CD4-positive, alpha-beta T cell treated with Interleukin-6 for 4 hours (primary cell): ENCODE results near the gene FGF23.
A peak's percentile ranks its signal among the peaks of the same experiment; 100 is the strongest.

Experiments
- DNase-seq: peaks from one replicate; pipeline ENCODE4 v3.0.0-alpha.2; 2020; ENCODE audit warnings: mixed read lengths

Gene FGF23

DNA sequence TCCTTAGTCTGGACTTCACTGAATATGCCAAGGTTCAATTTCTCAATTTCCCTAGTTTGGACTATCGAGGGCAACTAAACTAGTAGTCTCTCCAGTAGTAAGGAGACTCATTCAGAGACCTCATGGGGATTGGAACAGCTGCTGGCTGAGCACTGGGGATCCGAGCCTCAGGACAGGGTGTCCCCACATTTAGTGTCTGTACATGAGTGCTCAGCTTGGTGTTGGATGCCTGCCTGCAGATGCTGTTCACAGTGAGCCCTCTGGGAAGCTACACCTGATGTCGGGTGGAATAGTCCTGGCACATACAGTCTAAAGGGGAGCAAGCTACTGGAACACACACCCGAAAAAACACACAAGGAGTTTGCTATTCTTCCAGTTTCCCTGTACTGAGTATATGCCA lies 820 bp upstream of the FGF23 start:
- DNase-seq = no peak

- DNase-seq = no peak
Measured at GRCh38 chr12:4378772-4379171, 740 bp downstream of the FGF23 start.

GRCh38 chr12:4375449-4375848 lies 4.1 kb downstream of the FGF23 start:
- DNase-seq = no peak

GRCh38 chr12:4372653-4373052 lies 6.9 kb downstream of the FGF23 start:
- DNase-seq = no peak

DNA sequence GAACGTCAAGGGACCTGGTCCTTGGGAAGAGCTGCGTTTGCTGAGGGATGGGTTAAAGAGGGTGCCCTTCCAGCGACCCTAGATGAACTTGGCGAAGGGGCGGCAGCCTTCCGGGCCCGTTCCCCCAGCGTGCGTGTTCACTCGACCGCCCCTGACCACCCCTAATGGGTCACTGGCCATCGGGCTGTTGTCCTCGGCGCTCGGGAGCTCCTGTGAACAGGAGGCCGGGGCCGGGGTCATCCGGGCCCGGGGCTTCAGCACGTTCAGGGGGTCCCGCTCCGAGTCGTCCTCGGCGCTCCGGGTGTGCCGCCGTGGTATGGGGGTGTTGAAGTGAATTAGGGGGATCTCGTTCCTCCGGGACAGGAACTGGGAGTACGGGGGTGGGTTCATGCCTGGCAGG lies 9.2 kb downstream of the FGF23 start:
- DNase-seq = no peak

- DNase-seq = no peak
Measured at GRCh38 chr12:4369548-4369947, 10.0 kb downstream of the FGF23 start.

GRCh38 chr12:4366090-4366489 lies 13.4 kb downstream of the FGF23 start:
- no peak for DNase-seq

- peak; percentile 29 for DNase-seq
Measured at GRCh38 chr12:4356041-4356327, 23.5 kb downstream of the FGF23 start.

DNA sequence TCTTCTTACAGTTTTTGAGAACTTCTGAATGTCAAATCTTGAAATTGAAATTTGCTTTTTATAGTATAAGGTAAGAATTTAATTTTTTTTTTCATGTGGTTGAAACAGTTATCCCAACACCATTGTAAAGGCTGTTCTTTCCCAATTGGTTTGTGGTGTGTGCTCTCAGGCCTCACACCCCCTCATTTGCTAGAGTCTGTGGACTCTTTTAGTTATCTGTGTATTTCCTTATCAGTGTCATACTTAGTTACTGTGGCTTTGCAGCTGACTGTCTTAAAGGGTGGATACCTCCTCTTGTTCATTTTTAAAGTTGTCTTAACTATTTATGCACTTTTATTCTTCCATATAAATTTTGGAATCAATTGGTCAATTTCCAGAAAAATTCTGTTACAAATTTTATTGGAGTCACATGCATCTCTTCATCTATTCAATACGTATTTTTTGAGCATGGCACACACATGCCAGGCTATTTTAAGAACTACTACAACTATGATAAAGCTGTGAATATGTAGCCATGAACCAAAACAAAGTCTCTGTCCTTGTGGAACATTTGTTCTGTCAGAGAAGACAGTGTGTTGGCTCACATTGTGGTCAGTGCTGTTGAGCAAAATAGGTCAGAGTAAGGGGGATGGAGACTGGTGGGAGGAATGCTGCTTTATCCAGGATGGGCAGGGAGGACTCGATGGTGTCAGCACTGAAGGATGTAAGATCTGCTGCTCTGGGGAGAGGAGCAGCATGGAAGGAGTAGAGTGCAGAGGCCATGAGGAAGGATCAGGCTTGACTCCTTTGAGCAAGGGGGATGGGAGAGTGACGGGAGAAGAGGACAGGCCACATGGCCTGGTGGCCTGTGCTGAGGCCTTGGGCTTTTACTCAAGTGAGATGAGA lies 24.1 kb downstream of the FGF23 start:
- no peak for DNase-seq

DNA sequence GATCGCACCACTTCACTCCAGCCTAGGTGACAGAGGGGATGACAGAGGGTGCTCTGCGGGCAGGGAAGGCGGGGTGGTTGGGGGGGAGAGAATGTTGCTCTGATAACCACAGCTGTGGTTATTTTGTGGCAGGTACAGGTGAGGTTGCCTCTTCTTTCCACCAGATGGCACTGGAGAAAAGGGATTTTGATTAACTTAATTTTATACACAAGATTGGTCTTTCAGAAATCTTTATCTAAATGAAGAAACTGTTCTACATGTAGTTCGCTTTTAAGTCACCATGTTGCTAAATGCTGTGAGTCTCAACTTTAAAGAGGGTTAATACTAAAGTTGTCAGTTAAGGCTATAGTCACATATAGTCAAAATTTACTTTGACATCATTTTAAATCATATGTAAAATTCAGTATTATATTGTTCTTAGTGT lies 25.7 kb downstream of the FGF23 start:
- peak; percentile 56 for DNase-seq

DNA sequence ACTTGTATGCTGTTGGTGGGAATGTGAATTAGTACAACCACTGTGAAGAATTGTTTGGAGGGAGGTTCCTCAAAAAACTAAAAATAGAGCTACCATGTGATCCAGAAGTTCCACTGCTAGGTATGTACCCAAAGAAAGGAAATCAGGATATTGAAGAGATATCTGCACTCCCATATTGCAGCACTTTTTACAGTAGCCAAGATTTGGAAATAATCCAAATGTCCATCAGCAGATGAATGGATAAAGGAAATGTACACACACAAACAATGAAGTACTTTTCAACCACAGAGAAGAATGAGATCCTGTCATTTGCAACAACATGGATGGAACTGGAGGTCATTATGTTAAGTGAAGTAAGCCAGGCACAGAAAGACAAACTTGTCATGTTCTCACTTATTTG lies 32.6 kb downstream of the FGF23 start:
- no peak for DNase-seq

DNA sequence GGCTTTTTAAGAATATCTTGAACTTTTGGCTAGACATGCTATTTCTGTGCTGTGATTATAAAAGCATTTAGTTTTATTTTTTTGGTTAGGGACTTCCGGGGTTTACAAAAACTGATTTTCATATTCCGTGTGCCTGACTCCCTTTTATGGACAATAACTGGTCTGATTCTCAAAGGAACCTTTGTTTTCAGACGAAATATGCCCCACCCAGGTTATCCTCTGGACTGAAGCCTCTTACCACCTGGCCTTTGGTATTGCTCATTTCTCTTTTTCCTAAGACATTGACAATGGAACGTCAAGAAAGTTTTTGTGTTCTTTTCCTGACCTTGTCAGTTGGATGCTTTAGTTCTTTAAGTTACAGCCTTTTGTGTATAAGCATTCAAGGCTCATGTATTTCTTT lies 47.7 kb downstream of the FGF23 start:
- no peak for DNase-seq

- DNase-seq = no peak
Measured at GRCh38 chr12:4331221-4331620, 48.3 kb downstream of the FGF23 start.

DNA sequence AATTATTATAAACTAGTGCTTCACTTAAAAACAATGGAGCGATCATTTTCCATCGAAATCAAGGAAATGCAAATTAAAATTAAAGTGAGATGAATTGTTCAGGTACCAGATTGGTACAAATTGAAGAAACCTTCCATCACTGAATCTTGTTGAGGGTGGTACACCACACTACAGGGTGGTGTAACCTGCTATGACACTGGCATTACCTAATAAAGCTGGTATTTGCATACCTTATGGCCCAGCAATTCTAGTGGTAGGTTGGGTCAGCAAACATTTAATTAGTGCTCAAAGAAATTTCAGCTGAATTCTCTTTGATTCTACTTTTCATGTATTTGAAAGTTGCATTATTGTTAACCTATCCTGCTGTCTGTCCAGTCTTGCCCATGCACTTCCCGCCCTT lies 49.3 kb downstream of the FGF23 start:
- DNase-seq = no peak

GRCh38 chr12:4327293-4327692 lies 52.2 kb downstream of the FGF23 start:
- no peak for DNase-seq

GRCh38 chr12:4325966-4326365 lies 53.5 kb downstream of the FGF23 start:
- no peak for DNase-seq

- DNase-seq = no peak
Measured at GRCh38 chr12:4324366-4324765, 55.1 kb downstream of the FGF23 start.

DNA sequence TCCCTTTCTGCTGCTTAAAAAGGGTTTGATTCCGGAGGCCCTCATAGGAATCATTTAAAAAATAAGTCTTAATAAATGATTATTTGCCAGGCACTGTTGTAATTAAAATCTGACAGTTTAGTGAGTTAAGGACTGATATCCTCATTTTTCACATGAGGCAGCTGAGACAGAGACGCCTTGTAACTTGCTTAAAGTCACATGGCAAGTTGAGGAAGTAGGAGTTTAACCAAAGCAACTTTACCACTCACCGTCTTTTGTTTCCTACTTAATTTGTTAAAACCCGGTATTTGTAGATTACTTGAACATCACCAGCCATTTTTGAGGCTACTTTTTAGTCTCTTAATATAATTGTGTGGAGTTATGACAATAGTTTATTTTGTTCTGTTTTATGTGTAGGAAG lies 56.1 kb downstream of the FGF23 start:
- DNase-seq = no peak

DNA sequence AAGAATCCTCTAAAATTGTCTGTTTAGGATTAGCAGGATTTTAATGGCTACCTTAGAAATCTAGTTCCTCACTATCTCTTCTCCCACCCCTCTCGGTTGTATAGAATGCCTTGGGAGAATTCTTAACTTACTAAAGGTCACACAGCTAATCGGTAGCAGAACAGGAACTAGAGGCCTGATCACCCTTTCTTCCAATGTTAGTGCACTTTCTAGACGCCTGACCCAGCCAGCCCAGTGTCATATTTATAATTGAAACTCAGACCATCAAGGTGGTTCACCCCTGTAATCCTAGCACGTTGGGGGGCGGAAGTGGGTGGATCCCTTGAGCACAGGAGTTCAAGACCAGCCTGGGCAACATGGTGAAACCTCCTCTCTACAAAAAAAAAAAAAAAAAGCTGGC lies 56.8 kb downstream of the FGF23 start:
- DNase-seq = no peak

GRCh38 chr12:4320853-4321701 lies 58.4 kb downstream of the FGF23 start, which contains the start of gene TIGAR:
TSS of gene TIGAR (plus strand) at chr12:4321213. CDS start at chr12:4321272, 59 bp downstream.
- peak; percentile 93 for DNase-seq

GRCh38 chr12:4320497-4320852 lies 59.0 kb downstream of the FGF23 start:
- no peak for DNase-seq
